Suppressor macrophage treated with lipopolysaccharide for 4 hours (primary cell): ENCODE measurements around the gene SLC5A6.

Source experiments
- DNase-seq: peaks from one replicate; pipeline ENCODE4 v3.0.0-alpha.2; 2020

The SLC5A6 gene

GRCh38 chr2:27211943-27212625 is at the start of gene SLC5A6, which contains the start of gene ATRAID:
TSS of gene SLC5A6 (minus strand) at chr2:27212268. CDS start at chr2:27207650, 4,618 bp downstream.
TSS of gene ATRAID (plus strand) at chr2:27212041. CDS start at chr2:27212369, 328 bp downstream.
- DNase-seq: peak; percentile 94

GRCh38 chr2:27261241-27261925 is 49.3 kb upstream of the SLC5A6 start:
- DNase-seq: no peak

- no peak for DNase-seq
Observed at GRCh38 chr2:27258051-27258450, 46.0 kb upstream of the SLC5A6 start.

GRCh38 chr2:27256855-27257454 is 44.9 kb upstream of the SLC5A6 start:
- no peak for DNase-seq

GRCh38 chr2:27255660-27256059 is 43.6 kb upstream of the SLC5A6 start:
- no peak for DNase-seq

GRCh38 chr2:27255187-27255586 is 43.1 kb upstream of the SLC5A6 start:
- no peak for DNase-seq

DNA sequence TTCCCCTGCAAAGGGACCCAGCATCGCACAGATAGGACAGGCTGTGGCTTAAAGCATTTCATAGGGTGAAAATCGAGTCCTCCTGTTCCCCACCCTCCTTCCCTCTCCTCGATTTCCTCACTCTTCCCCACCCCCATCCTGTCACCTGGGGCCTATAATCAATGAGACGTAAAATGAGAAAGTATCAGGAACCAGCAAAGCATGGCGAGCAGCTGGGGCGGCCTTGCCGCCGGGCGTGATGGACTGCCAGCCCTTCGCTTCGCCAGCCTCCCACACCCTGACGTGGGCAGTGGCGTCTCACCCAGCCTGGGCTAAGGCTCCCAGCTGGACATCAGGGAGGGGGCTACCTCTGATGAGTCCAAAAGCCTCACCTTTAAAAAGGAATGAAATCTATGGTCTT is 39.7 kb upstream of the SLC5A6 start:
- DNase-seq: no peak

GRCh38 chr2:27250652-27251379 is 38.7 kb upstream of the SLC5A6 start:
- DNase-seq: no peak

GRCh38 chr2:27249891-27250651 is 38.0 kb upstream of the SLC5A6 start:
- DNase-seq: peak; percentile 79

DNA sequence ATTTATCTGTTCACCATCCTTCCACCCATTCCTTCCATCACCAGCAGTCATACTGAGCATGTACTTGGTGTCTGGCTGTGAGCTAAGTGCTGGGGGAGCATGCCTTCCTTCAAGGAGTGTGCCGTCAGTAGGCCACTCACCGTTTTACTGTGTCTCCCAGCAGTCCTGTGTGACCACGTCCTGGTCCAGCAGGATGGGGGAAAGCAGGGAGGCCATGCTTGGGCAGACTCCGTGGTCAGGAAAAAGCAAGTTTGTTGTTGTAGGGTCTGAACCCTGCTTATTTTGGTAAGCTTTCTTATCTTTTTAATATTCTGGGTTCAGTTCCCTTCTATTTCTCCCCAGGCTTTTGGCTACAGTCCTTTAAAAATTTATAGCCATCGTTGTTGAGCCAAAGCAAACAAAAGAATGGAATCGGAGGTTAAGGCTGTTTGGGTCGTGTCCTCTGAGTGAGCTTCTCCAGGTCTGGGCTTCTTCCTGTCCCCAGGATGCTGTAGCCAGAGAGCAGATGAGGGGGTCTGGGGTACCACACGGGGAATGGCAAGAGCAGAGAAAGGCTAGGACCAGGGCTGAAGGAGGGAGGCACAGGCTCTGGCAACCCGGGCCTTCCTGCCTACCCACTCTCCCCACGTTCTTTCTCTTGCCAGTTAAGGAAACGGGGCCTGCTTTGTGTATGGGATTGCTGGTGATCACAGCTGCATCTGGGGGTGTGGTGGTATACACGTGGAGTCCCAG is 37.3 kb upstream of the SLC5A6 start:
- no peak for DNase-seq

DNA sequence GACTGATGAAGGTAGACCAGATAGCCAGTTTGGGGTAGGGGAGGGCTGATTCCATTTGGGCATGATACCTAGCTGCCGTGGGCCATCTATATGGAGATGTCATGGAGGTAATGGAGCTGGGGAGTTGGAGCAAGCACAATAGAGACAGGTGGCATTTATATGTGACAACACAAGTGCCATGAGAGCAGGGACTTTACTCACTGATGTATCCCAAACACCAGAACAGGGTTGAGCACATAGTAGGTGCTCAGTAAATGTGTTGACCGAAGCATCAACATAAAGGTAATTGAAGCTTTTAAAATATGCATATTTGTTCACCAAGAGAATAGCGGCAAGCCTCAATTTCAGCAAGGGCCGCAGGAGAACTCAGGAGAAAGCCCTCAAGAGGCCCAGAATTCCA is 35.8 kb upstream of the SLC5A6 start:
- no peak for DNase-seq

DNA sequence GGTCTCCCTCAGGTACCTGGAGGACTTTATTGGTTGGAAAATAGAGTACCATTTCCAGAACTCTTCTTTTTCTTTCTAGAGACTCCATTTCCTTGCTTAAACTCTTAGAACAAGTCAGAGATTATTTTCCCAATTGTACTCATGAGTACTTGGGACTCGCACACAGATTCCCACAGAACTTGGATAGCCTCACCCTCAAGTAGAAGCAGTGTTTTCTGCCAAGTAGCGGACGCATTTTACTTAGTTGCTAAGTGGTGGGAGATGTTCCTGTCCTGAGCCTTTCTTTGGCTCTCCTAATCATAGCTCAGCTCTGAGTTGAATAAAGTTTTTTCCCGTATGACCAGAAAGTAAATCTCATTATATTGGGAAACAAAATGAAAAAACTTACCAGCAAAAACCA is 33.6 kb upstream of the SLC5A6 start:
- DNase-seq: no peak

GRCh38 chr2:27245116-27245515 is 33.0 kb upstream of the SLC5A6 start:
- DNase-seq: no peak

DNA sequence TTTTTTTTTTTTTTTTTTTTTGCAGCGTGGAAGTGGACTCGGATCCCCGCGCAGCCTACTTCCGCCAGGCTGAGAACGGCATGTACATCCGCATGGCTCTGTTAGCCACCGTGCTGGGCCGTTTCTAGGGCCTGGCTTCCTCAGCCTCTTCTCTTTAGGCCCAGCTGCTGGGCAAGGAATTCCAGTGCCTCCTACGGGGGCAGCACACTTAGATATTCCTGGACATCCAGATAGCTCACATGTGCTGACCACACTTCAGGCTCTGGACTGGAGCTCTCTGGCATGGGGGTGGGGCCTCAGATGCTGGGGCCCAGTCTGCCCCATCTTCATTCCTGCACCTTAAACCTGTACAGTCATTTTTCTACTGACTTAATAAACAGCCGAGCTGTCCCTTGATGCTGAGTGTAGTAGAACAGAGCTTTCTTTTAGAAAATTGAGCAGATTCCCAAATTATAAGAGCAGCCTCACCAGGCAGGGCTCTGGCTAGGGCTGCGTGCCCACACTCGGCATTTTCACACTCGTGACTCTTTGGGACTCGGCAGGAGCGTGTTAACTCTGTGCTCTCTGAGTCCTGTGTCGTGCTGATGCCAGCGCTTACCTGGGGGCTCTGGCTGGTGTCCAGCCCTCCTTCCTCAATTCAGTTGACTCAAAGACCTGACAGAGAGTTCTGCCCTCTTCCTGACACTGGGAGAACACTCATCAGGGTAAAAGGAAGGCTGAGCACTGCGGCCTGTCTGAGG is 31.5 kb upstream of the SLC5A6 start:
- no peak for DNase-seq

- no peak for DNase-seq
Observed at GRCh38 chr2:27242614-27242951, 30.5 kb upstream of the SLC5A6 start.

DNA sequence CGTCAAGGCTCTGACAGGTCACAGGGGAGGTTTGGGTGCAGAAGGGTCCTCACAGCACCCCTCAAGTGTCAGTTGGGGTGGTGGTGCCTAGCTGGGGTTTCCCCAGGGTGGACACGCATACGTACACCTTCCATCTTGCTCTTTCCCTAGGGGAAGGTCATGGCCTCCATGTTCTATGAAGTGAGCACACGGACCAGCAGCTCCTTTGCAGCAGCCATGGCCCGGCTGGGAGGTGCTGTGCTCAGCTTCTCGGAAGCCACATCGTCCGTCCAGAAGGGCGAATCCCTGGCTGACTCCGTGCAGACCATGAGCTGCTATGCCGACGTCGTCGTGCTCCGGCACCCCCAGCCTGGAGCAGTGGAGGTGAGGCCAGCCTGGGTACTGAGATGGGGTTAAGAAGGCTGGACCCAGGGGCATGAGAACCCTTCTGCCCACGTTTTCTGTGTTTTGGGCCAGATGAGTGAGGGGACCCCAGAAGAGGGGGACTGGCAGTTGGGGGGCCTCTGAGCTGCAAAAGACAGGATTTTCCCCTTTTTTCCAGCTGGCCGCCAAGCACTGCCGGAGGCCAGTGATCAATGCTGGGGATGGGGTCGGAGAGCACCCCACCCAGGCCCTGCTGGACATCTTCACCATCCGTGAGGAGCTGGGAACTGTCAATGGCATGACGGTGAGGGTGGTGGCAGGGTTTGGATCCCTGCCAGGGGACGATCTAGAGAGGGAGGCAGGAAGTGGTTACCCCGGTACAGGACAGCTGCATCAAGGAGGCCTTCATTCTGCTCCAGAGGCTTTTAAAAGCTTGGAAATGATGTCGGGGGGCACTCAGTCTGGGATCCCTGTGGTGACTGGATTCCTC is 29.9 kb upstream of the SLC5A6 start:
- DNase-seq: no peak

DNA sequence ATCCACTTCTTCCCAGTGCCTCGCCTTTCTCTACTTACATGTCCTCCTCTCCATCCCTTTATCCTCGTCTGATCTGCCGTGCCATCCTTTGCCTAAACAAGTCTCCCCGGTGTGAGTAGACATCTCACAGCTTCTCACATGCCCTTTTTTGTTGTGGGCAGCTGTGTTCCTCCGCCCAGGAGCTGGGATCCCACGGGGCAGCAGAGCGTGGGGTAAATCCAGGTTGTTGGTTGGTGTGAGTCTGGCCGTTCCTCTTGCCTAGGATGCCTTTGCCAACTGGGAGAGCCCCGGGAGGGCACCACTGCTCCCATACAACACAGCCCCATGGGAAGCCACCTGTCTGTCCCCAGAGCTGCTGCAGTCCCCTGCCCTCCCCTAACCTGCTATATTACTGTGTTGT is 28.3 kb upstream of the SLC5A6 start:
- no peak for DNase-seq

GRCh38 chr2:27238976-27239375 is 26.9 kb upstream of the SLC5A6 start:
- no peak for DNase-seq

- DNase-seq: no peak
Observed at GRCh38 chr2:27237341-27237945, 25.4 kb upstream of the SLC5A6 start.

DNA sequence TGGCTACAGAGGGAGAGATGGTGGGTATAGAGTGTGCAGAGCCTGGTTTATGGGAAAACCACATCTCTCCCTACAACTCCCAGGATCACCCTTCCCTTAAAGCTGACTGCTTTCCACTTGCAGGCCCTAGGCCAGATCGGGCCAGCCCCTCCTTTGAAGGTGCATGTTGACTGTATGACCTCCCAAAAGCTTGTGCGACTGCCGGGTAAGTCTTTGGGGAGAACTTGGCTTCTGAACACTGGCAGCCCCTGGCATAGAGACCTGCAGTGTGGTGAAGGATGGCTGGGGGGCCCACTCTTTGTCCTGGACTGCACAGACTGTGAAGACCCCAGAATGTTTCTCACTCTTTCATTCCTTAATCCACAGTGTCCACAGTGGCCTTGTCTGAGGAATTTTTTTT is 24.6 kb upstream of the SLC5A6 start:
- no peak for DNase-seq
